KMS-11 (cell line): ENCODE results near the gene CD79A.

Experiments used
- H2AFZ ChIP-seq: fragments of 200-600 bp; sonication (generic); 2 replicates; pipeline ENCODE4 v1.6.1; 2016; ENCODE audit warnings: antibody characterized with exemption, mixed run types, low read depth
- H3K27ac ChIP-seq: fragments of 200-600 bp; sonication (generic); 2 replicates; pipeline ENCODE4 v1.6.1; 2016; ENCODE audit warnings: mild to moderate bottlenecking, mixed run types
- H3K27me3 ChIP-seq: fragments of 200-600 bp; sonication (generic); 2 replicates; pipeline ENCODE4 v1.6.1; 2017; ENCODE audit warnings: mild to moderate bottlenecking, low read depth, mixed run types, moderate library complexity; ENCODE audit not compliant: insufficient read depth
- H3K36me3 ChIP-seq: fragments of 200-600 bp; sonication (generic); 2 replicates; pipeline ENCODE4 v1.6.1; 2017; ENCODE audit warnings: mild to moderate bottlenecking, mixed run types; ENCODE audit not compliant: insufficient read depth
- H3K4me1 ChIP-seq: fragments of 200-600 bp; sonication (generic); 2 replicates; pipeline ENCODE4 v1.6.1; 2016; ENCODE audit warnings: mild to moderate bottlenecking, low read depth, mixed run types; ENCODE audit not compliant: poor library complexity, severe bottlenecking
- H3K4me2 ChIP-seq: fragments of 200-600 bp; sonication (generic); 2 replicates; pipeline ENCODE4 v1.7.0; 2016; ENCODE audit warnings: mild to moderate bottlenecking, mixed run types
- H3K4me3 ChIP-seq: fragments of 200-600 bp; sonication (generic); IDR thresholded peaks from 2 replicates; pipeline ENCODE4 v1.6.1; 2017; ENCODE audit warnings: low read depth, low read length, mixed read lengths; ENCODE audit not compliant: insufficient read depth
- H3K79me2 ChIP-seq: fragments of 200-600 bp; sonication (generic); 2 replicates; pipeline ENCODE4 v1.6.1; 2016; ENCODE audit warnings: low read depth, mixed run types; ENCODE audit not compliant: insufficient read depth
- H3K9ac ChIP-seq: fragments of 200-600 bp; sonication (generic); 2 replicates; pipeline ENCODE4 v1.6.1; 2016; ENCODE audit warnings: mild to moderate bottlenecking, mixed run types
- H4K20me1 ChIP-seq: fragments of 200-600 bp; sonication (generic); 2 replicates; pipeline ENCODE4 v1.6.1; 2016; ENCODE audit warnings: mild to moderate bottlenecking, mixed run types; ENCODE audit not compliant: insufficient read depth
- TF ChIP-seq, protein P1 (sequence below): fragments of 200-600 bp; sonication (generic); conservative IDR thresholded peaks from 2 replicates; pipeline ENCODE4 v1.6.1; 2017; ENCODE audit warnings: low read depth, mild to moderate bottlenecking, antibody characterized with exemption, low read length, moderate library complexity, mixed read lengths

CD79A gene

DNA sequence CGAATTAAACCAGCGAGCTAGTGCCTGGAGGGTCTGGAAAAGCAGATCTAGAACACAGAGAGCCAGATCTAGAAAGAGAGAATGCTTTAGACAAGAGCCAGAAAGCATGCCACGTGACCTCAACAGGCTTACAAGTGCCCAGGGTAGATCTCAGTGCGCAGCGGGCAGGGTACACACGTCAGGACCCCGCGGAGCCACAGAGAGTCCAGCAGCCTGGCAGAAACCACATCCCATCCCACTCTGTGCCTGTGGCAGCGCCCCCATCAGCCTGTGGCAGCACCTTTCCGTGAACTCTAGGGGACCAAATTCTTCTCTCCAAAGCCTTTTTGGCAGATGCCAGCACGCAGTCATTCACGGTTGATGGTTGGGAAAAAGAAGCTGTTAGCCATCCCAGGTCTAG, 11.8 kb downstream of the CD79A start:
- 0 out of 2 replicates have a peak, but pooled peaks cover 4% of the 10 kb centered on the region for H4K20me1 ChIP-seq
- no peaks in the 10 kb centered on the region for H3K36me3 ChIP-seq
- H3K79me2 ChIP-seq = peaks cover 24% of the 10 kb centered on the region
- no peak overlapping the region for H3K9ac ChIP-seq
- H3K4me2 ChIP-seq = no peak overlapping the region
- no peak overlapping the region for H3K4me3 ChIP-seq
- H2AFZ ChIP-seq = no peak overlapping the region
- H3K27me3 ChIP-seq = no peaks in the 10 kb centered on the region
- TF ChIP-seq, protein P1, sequence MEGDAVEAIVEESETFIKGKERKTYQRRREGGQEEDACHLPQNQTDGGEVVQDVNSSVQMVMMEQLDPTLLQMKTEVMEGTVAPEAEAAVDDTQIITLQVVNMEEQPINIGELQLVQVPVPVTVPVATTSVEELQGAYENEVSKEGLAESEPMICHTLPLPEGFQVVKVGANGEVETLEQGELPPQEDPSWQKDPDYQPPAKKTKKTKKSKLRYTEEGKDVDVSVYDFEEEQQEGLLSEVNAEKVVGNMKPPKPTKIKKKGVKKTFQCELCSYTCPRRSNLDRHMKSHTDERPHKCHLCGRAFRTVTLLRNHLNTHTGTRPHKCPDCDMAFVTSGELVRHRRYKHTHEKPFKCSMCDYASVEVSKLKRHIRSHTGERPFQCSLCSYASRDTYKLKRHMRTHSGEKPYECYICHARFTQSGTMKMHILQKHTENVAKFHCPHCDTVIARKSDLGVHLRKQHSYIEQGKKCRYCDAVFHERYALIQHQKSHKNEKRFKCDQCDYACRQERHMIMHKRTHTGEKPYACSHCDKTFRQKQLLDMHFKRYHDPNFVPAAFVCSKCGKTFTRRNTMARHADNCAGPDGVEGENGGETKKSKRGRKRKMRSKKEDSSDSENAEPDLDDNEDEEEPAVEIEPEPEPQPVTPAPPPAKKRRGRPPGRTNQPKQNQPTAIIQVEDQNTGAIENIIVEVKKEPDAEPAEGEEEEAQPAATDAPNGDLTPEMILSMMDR = no peak
- no peak overlapping the region for H3K27ac ChIP-seq
- peaks cover 35% of the 10 kb centered on the region for H3K4me1 ChIP-seq

DNA sequence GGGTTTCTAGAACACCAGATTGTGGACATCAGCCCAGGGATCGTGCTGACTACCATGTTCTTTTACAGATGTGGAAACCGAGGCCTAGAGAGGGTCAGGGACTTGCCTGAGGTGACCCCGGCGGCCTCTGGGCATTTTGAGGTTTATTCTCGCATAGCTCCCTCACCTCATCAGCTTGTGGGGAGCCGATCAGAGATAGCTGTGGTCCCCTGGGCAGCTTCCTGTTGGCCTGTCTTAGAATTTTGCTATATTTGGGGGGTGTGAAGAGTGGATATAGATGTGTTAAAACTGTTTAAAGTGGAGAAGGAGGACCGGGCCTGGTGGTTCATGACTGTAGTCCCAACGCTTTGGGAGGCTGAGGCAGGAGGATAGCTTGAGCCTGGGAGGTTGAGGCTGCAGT, 12.8 kb downstream of the CD79A start:
- Histone ChIP-seq H3K4me1 (peaks cover 30% of the 10 kb centered on the region), H3K4me3 (no peak overlapping the region), H3K27me3 (no peaks in the 10 kb centered on the region), H4K20me1 (0 out of 2 replicates have a peak, but pooled peaks cover 4% of the 10 kb centered on the region), H3K36me3 (no peaks in the 10 kb centered on the region), H3K27ac (no peak overlapping the region), H3K9ac (no peak overlapping the region), H3K4me2 (no peak overlapping the region), H2AFZ (no peak overlapping the region), H3K79me2 (peaks cover 20% of the 10 kb centered on the region)
- TF ChIP-seq, protein P1 = no peak

DNA sequence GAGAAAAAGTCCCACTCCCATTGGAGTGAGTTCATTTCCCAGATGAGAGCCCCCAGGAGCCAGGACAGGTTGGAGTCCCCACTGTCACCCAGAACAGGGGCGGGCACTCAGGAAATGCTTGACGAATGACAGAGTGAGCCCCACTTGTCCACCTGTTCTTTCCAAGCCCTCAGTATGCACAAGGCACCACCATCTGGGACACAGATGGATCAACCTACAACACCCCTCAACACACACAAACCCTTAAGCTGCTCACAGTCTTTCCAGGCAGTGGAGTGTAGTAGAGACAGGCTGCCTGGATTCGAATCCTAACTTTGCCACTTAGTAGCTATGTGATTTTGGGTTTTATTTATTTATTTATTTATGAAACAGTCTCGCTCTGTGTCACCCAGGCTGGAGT, 13.9 kb downstream of the CD79A start:
- Histone ChIP-seq H4K20me1 (0 out of 2 replicates have a peak, but pooled peaks cover 3% of the 10 kb centered on the region), H3K27me3 (no peaks in the 10 kb centered on the region), H3K9ac (no peak overlapping the region), H3K4me1 (peaks cover 20% of the 10 kb centered on the region), H3K36me3 (no peaks in the 10 kb centered on the region), H3K79me2 (peaks cover 11% of the 10 kb centered on the region), H2AFZ (no peak overlapping the region), H3K4me2 (no peak overlapping the region), H3K4me3 (no peak overlapping the region), H3K27ac (no peak overlapping the region)
- TF ChIP-seq, protein P1 = no peak

DNA sequence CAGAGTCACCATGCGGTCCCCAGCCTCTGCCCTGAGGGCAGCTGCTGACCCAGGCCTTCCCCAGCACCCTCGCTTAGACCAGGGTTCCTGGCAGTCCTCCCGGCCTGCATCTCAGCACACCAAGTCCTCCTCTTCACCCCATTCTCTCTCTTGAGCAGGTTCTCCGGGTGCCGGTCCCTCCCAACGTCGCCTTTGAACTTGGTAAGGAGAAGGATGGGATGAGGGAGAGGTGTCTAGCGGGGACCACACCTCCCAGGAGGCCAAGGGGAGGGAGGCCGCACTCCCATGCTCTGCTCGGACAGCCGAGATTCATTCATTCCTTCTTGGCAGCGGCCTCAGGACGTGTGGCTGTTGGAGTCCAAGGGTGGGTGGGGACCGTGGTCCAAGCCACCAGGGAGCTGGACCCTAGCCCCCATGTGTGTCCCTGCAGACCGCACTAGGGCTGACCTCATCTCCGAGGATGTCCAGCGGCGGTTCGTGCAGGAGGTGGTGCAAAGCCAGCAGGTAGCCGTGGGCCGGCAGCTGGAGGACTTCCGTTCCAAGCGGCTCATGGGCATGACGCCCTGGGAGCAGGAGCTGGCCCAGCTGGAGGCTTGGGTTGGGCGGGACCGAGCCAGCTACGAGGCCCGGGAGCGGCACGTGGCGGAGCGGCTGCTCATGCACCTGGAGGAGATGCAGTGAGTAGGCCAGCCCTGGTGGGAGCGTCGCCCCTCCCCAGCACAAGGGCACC, 15.3 kb downstream of the CD79A start:
- H3K4me1 ChIP-seq = peaks cover 6% of the 10 kb centered on the region
- H2AFZ ChIP-seq = no peak overlapping the region
- H3K4me3 ChIP-seq = no peak overlapping the region
- TF ChIP-seq, protein P1 = no peak
- no peak overlapping the region for H3K4me2 ChIP-seq
- H3K36me3 ChIP-seq = no peaks in the 10 kb centered on the region
- no peak overlapping the region for H3K27ac ChIP-seq
- H4K20me1 ChIP-seq = no peaks in the 10 kb centered on the region
- H3K79me2 ChIP-seq = no peaks in the 10 kb centered on the region
- H3K9ac ChIP-seq = no peak overlapping the region
- no peaks in the 10 kb centered on the region for H3K27me3 ChIP-seq
